NCI-H526 treated with DMSO at 0.1 percent for 48 hours (cell line): ENCODE measurements around the gene SLC43A3.

Experiments used
- DNase-seq: peaks from one replicate; lab custom pipeline; 2025; lab: John Stamatoyannopoulos, UW

The SLC43A3 gene

DNA sequence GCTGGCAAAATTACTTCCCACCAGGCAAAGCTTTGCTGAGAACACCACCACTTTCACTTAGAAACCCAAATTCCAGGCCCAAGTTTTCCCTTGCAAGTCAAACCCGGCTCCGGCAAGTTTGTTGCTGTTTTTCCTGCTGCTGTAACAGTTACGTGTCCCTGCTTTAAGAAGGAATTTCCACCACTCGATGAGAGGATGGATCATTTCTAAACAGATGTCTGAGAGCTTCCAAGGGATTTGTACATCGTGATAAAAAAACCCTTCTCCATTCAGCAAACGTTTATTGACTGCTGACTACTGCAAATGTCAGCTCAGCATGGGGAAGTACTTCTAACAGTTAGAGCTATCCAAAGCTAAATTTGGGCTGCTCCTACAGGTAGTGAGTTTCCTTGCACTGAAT is 69.1 kb downstream of the SLC43A3 start:
- no peak for DNase-seq

DNA sequence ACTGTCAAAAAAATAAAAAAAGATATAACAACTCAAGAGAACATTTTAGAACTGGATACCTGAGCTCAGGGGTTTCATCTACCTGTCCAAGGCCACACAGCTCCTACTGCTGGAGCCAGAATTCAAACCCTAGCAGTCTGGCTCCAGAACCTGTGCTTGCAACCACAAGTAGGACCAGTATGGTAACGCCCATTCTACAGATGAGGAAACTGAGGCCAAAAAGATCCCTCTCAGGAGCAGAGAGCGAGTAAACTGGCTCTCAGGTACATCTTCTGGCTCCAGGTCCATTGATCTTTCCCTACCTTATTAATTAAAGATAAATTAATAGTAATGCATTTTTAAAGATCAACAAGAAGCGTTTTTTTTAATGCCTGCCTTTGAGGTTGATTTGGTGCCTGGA is 69.6 kb downstream of the SLC43A3 start:
- DNase-seq, result no peak
